ENCODE results near the gene TRIM67. TPM values are rescaled to one million over a fixed set of nuclear protein-coding genes. Genes with fewer than 3 reads are reported as not detected.

Gene TRIM67
- total and polyA plus RNA-seq, 8 donors = 0.03 to 0.18 (median 0.15) TPM; not detected in 5

DNA sequence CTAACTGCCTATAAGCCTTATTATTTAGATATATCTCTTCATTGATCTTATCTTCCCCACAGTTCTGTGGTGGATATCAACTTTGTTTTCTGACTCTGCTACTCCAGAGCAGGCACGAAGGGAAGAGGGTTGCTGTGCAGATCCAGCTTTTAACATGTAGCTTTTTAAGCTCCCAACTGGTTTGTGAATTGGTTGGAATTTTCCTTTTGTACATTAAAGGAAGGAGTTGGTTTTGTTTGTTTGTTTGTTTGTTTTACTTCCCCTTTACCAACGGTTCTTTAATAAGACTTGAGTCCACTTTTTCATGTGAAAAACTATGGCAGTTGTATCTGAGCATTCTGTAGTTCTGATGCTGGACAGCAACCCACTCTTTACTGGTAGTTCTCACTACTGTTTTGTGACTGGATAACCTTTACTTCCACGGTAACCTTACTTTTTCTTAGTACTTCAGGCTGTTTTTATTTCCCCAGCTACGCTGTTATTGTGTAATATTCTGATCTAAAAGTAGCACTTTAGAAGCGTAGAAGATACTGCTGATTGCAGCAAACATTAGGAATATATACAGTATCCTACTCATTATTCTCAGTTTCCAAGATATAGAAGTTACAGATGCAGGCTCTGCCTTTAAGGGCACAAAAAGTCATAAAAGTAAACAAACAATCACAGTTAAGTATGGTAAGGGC lies 80.8 kb downstream of the TRIM67 start:
- Histone ChIP-seq H3K27me3 (no peaks in the 10 kb centered on the region), H3K4me3 (peak overlapping the region in 3 of 4 donors; percentile 68 to 88 (median 88)), H3K36me3 (peaks cover 5 to 22% (median 15%) of the 10 kb centered on the region in 4 donors), H3K27ac (peak overlapping the region in 1 of 5 donors; percentile 83), H3K9me3 (no peaks in the 10 kb centered on the region), H3K4me1 (peaks cover 11 to 79% (median 58%) of the 10 kb centered on the region in 4 donors)
- no peak for DNase-seq
- TF ChIP-seq EP300 (IDR thresholded peaks at IDR 0.05) (no peak), POLR2A (IDR thresholded peaks at IDR 0.05) (no peak), POLR2AphosphoS5 (IDR thresholded peaks at IDR 0.05) (no peak)
- TF ChIP-seq, protein P1, sequence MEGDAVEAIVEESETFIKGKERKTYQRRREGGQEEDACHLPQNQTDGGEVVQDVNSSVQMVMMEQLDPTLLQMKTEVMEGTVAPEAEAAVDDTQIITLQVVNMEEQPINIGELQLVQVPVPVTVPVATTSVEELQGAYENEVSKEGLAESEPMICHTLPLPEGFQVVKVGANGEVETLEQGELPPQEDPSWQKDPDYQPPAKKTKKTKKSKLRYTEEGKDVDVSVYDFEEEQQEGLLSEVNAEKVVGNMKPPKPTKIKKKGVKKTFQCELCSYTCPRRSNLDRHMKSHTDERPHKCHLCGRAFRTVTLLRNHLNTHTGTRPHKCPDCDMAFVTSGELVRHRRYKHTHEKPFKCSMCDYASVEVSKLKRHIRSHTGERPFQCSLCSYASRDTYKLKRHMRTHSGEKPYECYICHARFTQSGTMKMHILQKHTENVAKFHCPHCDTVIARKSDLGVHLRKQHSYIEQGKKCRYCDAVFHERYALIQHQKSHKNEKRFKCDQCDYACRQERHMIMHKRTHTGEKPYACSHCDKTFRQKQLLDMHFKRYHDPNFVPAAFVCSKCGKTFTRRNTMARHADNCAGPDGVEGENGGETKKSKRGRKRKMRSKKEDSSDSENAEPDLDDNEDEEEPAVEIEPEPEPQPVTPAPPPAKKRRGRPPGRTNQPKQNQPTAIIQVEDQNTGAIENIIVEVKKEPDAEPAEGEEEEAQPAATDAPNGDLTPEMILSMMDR (IDR thresholded peaks at IDR 0.05) = no peak
- WGBS, 5 donors = 27 to 40% (median 33%) methylated on average over 5 of the region's 5 CpGs
- intact Hi-C loops (cut with DNase I; ENCODE audit: low total_unique reads) = no loop called here

DNA sequence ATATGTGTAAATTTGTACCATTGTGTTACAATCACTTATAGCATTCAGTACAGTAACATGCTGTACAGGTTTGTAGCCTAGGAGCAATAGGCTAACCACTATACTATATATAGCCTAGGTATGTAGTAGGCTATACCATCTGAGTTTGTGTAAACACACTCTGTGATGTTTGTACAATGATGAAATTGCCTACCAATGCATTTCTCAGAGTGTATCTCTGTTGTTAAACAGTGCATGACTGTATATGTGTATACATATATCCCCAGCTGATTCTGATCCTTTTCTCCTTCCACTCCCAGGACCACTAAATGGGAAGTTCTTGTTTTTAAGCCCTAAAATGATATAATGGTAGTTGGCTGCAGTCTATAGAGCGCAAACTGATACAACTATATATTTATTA lies 86.9 kb downstream of the TRIM67 start:
- DNase-seq = no peak
- 94 to 100% (median 99%) methylated on average over 1 of the region's 1 CpG for WGBS, 5 donors
- Histone ChIP-seq H3K27me3 (no peaks in the 10 kb centered on the region), H3K9me3 (no peaks in the 10 kb centered on the region), H3K4me3 (no peak overlapping the region), H3K4me1 (peaks cover 0 to 41% (median 18%) of the 10 kb centered on the region in 4 donors), H3K27ac (no peak overlapping the region), H3K36me3 (peaks cover 5 to 38% (median 31%) of the 10 kb centered on the region in 4 donors)
- TF ChIP-seq EP300 (IDR thresholded peaks at IDR 0.05) (no peak), POLR2AphosphoS5 (IDR thresholded peaks at IDR 0.05) (no peak), POLR2A (IDR thresholded peaks at IDR 0.05) (no peak)
- TF ChIP-seq, protein P1 (IDR thresholded peaks at IDR 0.05) = no peak
- intact Hi-C loops (cut with DNase I; ENCODE audit: low total_unique reads) = no loop called here

DNA sequence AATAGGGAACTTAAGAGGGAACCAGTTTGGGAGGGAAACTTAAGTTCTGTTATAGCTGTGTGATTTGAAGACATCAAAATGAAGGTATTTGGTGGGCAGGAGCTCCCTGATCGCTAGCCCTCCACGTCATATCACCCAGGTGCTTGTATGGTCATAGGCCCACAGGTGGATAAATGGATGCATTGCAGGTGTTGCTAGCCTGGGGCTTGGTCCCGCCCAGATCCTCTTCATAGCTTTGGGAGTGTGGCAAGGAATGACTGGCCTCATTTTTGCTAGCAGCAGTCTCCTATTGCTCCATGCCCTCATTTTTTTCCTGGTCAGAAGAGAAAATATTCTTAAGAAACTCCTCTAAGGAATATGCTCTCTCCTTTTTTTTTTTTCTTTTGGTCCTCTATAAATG lies 90.5 kb downstream of the TRIM67 start:
- Histone ChIP-seq H3K36me3 (peaks cover 12 to 64% (median 63%) of the 10 kb centered on the region in 4 donors), H3K9me3 (no peaks in the 10 kb centered on the region), H3K27ac (no peak overlapping the region), H3K4me3 (no peak overlapping the region), H3K4me1 (peaks cover 0 to 14% (median 7%) of the 10 kb centered on the region in 4 donors), H3K27me3 (no peaks in the 10 kb centered on the region)
- 80 to 88% (median 83%) methylated on average over 3 of the region's 3 CpGs for WGBS, 5 donors
- TF ChIP-seq POLR2AphosphoS5 (IDR thresholded peaks at IDR 0.05) (no peak), EP300 (IDR thresholded peaks at IDR 0.05) (no peak), POLR2A (IDR thresholded peaks at IDR 0.05) (no peak)
- TF ChIP-seq, protein P1 (IDR thresholded peaks at IDR 0.05) = no peak
- DNase-seq = no peak
- intact Hi-C loops (cut with DNase I; ENCODE audit: low total_unique reads) = no loop called here

DNA sequence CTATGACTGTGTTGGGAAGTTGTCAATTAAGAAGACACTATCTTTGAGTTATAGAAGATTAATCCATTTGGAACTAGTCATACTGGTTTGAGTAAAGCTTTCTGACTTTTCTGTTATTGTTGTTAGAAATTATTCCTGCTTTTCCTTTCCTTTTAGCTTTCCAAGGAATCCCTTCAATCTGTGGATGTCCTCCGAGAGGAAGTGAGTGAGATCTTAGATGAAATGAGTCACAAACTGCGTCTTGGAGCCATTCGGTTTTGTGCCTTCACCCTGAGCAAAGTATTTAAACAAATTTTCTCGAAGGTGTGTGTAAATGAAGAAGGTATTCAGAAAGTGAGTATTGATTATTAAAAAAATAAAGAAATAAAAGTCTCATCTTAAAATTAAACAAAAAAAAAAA lies 98.5 kb downstream of the TRIM67 start:
- TF ChIP-seq EP300 (IDR thresholded peaks at IDR 0.05) (no peak), POLR2A (IDR thresholded peaks at IDR 0.05) (no peak), POLR2AphosphoS5 (IDR thresholded peaks at IDR 0.05) (no peak)
- TF ChIP-seq, protein P1 (IDR thresholded peaks at IDR 0.05) = no peak
- intact Hi-C loops (cut with DNase I; ENCODE audit: low total_unique reads) = no loop called here
- Histone ChIP-seq H3K27ac (no peak overlapping the region), H3K36me3 (peaks cover 38 to 99% (median 95%) of the 10 kb centered on the region in 4 donors), H3K27me3 (no peaks in the 10 kb centered on the region), H3K9me3 (peaks cover 0 to 6% (median 0%) of the 10 kb centered on the region in 4 donors), H3K4me3 (no peak overlapping the region), H3K4me1 (no peaks in the 10 kb centered on the region)
- 85 to 93% (median 89%) methylated on average over 4 of the region's 4 CpGs for WGBS, 5 donors
- DNase-seq = no peak

Data from stomach (tissue), 9 donors.